Thymus (tissue), 11 donors: ENCODE results near the gene COX10. TPM values are rescaled to one million over a fixed set of nuclear protein-coding genes. Genes with fewer than 3 reads are reported as not detected.

ENCODE experiments used
- DNase-seq, 9 donors: peaks; one replicate each; pipeline ENCODE4 v3.0.0-alpha.2; 2013; ENCODE audit warnings: low spot score in 9 of 9, low read depth in 6 of 9, missing footprints in 1 of 9
- H3K27ac ChIP-seq, 2 donors: one replicate each; pipeline ENCODE4 v1.5.1; 2013; ENCODE audit warnings: control low read depth in 1 of 2, low read depth in 1 of 2, low read length in 1 of 2, mild to moderate bottlenecking in 1 of 2, moderate library complexity in 1 of 2
- H3K27me3 ChIP-seq, 2 donors: one replicate each; pipeline ENCODE4 v1.5.1; 2013; ENCODE audit warnings: low read length in 1 of 2; ENCODE audit not compliant: control insufficient read depth in 2 of 2, insufficient read depth in 1 of 2
- H3K36me3 ChIP-seq, 2 donors: one replicate each; pipeline ENCODE4 v1.5.1; 2013; ENCODE audit warnings: low read length in 1 of 2, mild to moderate bottlenecking in 1 of 2, moderate library complexity in 1 of 2; ENCODE audit not compliant: control insufficient read depth in 2 of 2, insufficient read depth in 2 of 2
- H3K4me1 ChIP-seq, 2 donors: one replicate each; pipeline ENCODE4 v1.5.1; 2013; ENCODE audit warnings: low read length in 2 of 2; ENCODE audit not compliant: control insufficient read depth in 2 of 2, insufficient read depth in 2 of 2
- H3K4me3 ChIP-seq, 2 donors: one replicate each; pipeline ENCODE4 v1.5.1; 2013; ENCODE audit warnings: low read length in 2 of 2, control low read depth in 1 of 2, mild to moderate bottlenecking in 1 of 2
- H3K9me3 ChIP-seq, 2 donors: one replicate each; pipeline ENCODE4 v1.5.1; 2013; ENCODE audit warnings: low read length in 1 of 2, mild to moderate bottlenecking in 1 of 2; ENCODE audit not compliant: control insufficient read depth in 2 of 2, insufficient read depth in 1 of 2
- WGBS: extraction: QIAGEN DNeasy Blood & Tissue Kit; methylation state at CpG from one replicate; pipeline ENCODE4 v1.1.7; 2013; 5-methylcytosine and 5-hydroxymethylcytosine counted together
- polyA plus RNA-seq: library from polyadenylated mRNA; stranded (reverse); fragments of 200-250 nt; gene quantifications from one replicate; pipeline ENCODE4 v1.2.3, GENCODE V29; 2013
- total RNA-seq: library from RNA; stranded (reverse); fragments of 120-200 nt; gene quantifications from one replicate; pipeline ENCODE4 v1.2.4, GENCODE V29; 2013
- donor health status: healthy.

COX10 gene
- total and polyA plus RNA-seq, 2 donors, result 6.2 to 10.0 TPM

- Histone ChIP-seq H3K4me3 (no peak overlapping the region), H3K27me3 (no peaks in the 10 kb centered on the region), H3K27ac (no peak overlapping the region), H3K4me1 (no peaks in the 10 kb centered on the region), H3K9me3 (no peaks in the 10 kb centered on the region), H3K36me3 (no peaks in the 10 kb centered on the region)
- WGBS, result 96% methylated on average over 1 of the region's 1 CpG
- DNase-seq, result no peak
Observed at GRCh38 chr17:14044702-14045101, 24.6 kb upstream of the COX10 start.

GRCh38 chr17:14046978-14047377 is 22.3 kb upstream of the COX10 start:
- Histone ChIP-seq H3K27ac (no peak overlapping the region), H3K27me3 (no peaks in the 10 kb centered on the region), H3K4me3 (no peak overlapping the region), H3K4me1 (no peaks in the 10 kb centered on the region), H3K36me3 (no peaks in the 10 kb centered on the region), H3K9me3 (no peaks in the 10 kb centered on the region)
- no peak for DNase-seq
- WGBS, result 97% methylated on average over 6 of the region's 6 CpGs

DNA sequence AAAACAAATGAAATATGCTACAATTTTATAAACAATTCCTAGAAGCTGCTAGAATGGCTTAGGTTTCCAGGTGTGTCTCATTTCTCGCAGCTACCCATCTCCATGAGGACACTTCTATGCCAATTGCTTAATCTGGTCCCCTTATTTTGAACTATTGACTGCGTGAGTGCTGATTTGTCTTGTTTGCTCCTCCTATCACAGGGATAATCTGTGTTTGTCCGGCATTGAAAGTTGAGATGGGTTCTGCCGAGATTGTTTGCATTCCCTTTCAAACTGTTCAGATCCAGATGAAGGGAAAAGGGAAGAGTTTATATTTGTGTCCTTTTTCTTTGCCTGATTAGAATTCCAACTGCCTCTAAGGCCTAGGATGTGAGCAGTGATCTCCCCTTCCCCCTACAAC is 21.7 kb upstream of the COX10 start:
- no peaks in the 10 kb centered on the region for H3K4me1 ChIP-seq
- no peak for DNase-seq
- no peaks in the 10 kb centered on the region for H3K36me3 ChIP-seq
- 97% methylated on average over 4 of the region's 4 CpGs for WGBS
- H3K4me3 ChIP-seq, result no peak overlapping the region
- no peaks in the 10 kb centered on the region for H3K9me3 ChIP-seq
- H3K27ac ChIP-seq, result no peak overlapping the region
- H3K27me3 ChIP-seq, result no peaks in the 10 kb centered on the region

GRCh38 chr17:14048169-14048568 is 21.1 kb upstream of the COX10 start:
- Histone ChIP-seq H3K9me3 (no peaks in the 10 kb centered on the region), H3K36me3 (no peaks in the 10 kb centered on the region), H3K4me3 (no peak overlapping the region), H3K4me1 (no peaks in the 10 kb centered on the region), H3K27me3 (no peaks in the 10 kb centered on the region), H3K27ac (no peak overlapping the region)
- no peak for DNase-seq

DNA sequence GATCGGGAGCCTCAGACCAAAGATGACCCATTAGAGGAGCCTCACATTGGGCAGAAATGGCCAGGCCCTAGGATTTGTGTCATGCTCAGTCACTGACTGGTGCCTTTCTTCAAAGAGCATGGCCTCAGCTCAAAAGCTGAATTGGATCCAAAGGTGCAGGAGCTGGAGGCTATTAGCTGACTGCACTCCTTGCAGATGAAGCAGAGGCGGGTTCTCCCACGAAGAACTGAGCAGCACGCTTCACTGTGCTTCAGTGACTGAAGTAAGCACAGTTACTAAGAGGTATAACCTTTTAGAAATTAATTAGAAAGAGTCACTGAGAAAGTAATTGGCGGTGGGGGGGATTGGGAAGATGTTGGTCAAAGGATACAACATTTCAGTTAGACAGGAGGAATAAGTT is 18.7 kb upstream of the COX10 start:
- Histone ChIP-seq H3K9me3 (no peaks in the 10 kb centered on the region), H3K36me3 (no peaks in the 10 kb centered on the region), H3K27ac (no peak overlapping the region), H3K4me1 (no peaks in the 10 kb centered on the region), H3K4me3 (no peak overlapping the region), H3K27me3 (no peaks in the 10 kb centered on the region)
- no peak for DNase-seq
- WGBS, result 88% methylated on average over 5 of the region's 5 CpGs

GRCh38 chr17:14051692-14052091 is 17.6 kb upstream of the COX10 start:
- Histone ChIP-seq H3K9me3 (no peaks in the 10 kb centered on the region), H3K27me3 (no peaks in the 10 kb centered on the region), H3K27ac (no peak overlapping the region), H3K4me1 (no peaks in the 10 kb centered on the region), H3K36me3 (no peaks in the 10 kb centered on the region), H3K4me3 (no peak overlapping the region)
- no peak for DNase-seq
- WGBS, result 98% methylated on average over 4 of the region's 4 CpGs

DNA sequence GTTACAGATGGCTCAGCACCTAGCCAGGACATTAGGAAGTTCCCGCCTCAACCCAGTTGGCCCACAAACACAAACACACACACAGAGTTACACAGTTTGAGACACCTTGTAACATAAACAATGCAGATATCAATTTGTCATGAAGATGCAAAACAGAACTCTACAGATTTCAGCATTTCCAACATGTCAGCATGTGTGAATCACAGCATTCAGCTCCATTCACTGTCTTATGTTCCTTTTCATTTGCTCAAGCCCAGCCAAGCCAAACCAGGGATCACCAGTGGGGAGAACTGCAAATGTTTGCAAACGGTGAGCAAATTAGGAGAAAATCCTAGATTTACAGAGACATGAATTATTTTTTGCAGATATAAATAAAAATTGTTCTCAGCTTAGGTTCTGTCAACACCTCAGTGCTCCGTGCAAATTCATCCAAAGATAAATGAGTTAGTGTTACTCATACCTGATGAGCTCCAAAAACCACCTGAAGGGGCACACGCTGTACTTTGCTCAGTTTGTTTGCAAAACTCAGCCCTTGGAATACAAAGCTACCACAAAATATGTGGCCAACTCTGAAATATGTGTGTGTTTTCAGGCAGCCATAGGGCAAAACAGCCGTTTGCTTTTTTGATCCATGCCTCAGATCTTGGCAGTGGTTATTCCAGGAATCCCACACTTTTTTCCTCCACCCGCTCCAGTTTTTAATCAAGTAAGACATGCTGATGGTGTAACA is 16.3 kb upstream of the COX10 start:
- DNase-seq, result no peak
- no peaks in the 10 kb centered on the region for H3K27me3 ChIP-seq
- H3K36me3 ChIP-seq, result no peaks in the 10 kb centered on the region
- H3K4me3 ChIP-seq, result no peak overlapping the region
- no peaks in the 10 kb centered on the region for H3K9me3 ChIP-seq
- H3K27ac ChIP-seq, result no peak overlapping the region
- 96% methylated on average over 6 of the region's 6 CpGs for WGBS
- no peaks in the 10 kb centered on the region for H3K4me1 ChIP-seq

- no peak for DNase-seq
- H3K9me3 ChIP-seq, result no peaks in the 10 kb centered on the region
Observed at GRCh38 chr17:14057591-14057990, 11.7 kb upstream of the COX10 start.

DNA sequence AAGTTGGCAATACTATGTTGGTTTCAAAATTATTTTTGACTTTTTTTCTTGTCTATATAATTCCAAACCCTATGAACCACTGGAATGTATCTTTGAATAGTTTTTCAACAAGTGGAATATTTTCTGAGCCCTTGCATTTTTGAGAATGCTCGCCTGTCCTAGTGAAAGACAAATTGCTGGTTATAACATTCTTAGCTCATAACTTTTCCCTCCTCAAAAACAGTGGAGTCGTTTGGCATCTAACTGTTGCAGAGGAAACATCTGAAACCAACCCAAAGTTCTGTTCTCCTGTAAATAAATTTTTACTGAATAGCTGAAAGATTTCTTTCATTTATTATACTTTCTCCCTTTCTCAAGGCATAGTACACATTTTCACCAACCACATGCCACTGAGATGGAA is 11.3 kb upstream of the COX10 start:
- DNase-seq, result no peak
- WGBS, result 97% methylated on average over 2 of the region's 2 CpGs
- Histone ChIP-seq H3K27ac (no peak overlapping the region), H3K9me3 (no peaks in the 10 kb centered on the region), H3K4me1 (no peaks in the 10 kb centered on the region), H3K36me3 (no peaks in the 10 kb centered on the region), H3K27me3 (no peaks in the 10 kb centered on the region), H3K4me3 (no peak overlapping the region)

More at GRCh38 chr17:14057591-14057990, 11.7 kb upstream of the COX10 start:
- no peak overlapping the region for H3K27ac ChIP-seq
- no peaks in the 10 kb centered on the region for H3K36me3 ChIP-seq
- H3K4me1 ChIP-seq, result no peaks in the 10 kb centered on the region
- H3K4me3 ChIP-seq, result no peak overlapping the region
- H3K27me3 ChIP-seq, result no peaks in the 10 kb centered on the region
